ENCODE data around the gene BICD1.

DNA sequence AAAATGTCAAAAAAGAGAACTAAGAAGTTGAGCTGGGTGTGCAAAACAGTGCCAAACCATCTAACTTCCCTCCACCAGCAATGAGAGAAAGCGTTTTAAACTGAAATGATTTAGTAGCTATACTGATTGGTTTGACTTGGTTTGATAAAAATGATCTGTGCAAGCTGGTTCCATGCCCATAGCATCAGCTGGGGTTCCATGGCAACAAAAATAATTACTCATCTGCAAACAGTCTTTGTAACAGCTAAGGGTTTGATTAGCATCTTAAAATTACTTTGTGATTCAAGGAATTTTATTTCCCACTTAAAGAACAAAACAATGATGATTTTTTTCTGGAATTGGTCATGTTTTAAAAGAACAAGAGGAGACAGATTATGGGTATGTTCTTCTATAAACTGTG lies 15.0 kb upstream of the BICD1 start:
- TF ChIP-seq, protein P1, sequence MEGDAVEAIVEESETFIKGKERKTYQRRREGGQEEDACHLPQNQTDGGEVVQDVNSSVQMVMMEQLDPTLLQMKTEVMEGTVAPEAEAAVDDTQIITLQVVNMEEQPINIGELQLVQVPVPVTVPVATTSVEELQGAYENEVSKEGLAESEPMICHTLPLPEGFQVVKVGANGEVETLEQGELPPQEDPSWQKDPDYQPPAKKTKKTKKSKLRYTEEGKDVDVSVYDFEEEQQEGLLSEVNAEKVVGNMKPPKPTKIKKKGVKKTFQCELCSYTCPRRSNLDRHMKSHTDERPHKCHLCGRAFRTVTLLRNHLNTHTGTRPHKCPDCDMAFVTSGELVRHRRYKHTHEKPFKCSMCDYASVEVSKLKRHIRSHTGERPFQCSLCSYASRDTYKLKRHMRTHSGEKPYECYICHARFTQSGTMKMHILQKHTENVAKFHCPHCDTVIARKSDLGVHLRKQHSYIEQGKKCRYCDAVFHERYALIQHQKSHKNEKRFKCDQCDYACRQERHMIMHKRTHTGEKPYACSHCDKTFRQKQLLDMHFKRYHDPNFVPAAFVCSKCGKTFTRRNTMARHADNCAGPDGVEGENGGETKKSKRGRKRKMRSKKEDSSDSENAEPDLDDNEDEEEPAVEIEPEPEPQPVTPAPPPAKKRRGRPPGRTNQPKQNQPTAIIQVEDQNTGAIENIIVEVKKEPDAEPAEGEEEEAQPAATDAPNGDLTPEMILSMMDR (conservative IDR thresholded peaks at IDR 0.05 in 1 of 2, IDR thresholded peaks at IDR 0.05 in 1 of 2; ENCODE audit: low read depth in 1 of 2, low read length in 2 of 2) = no peak
- no peak for TF ChIP-seq EZH2 (IDR thresholded peaks at IDR 0.05; ENCODE audit: low read length, missing control alignments)
